Measurements from ENCODE around the gene IKZF1. TPM values are rescaled to one million over a fixed set of nuclear protein-coding genes. Genes with fewer than 3 reads are reported as not detected.

IKZF1 gene
- total RNA-seq, 1 donor, result under 0.01 TPM

- Histone ChIP-seq H2AFZ (ENCODE audit: low read length) (peak within 1 kb of the TSS; percentile 92), H3K27me3 (ENCODE audit: insufficient read depth, low read length) (peaks cover 10% of the 10 kb centered on the region), H3K36me3 (ENCODE audit: insufficient read depth, low read length) (peaks cover 5% of the 10 kb centered on the region), H3K9me3 (ENCODE audit: low read depth, low read length) (no peaks in the 10 kb centered on the region), H3K79me2 (ENCODE audit: insufficient read depth, low read length) (no peaks in the 10 kb centered on the region), H3K27ac (ENCODE audit: low read depth, low read length) (peak within 1 kb of the TSS; percentile 66), H3K4me1 (ENCODE audit: insufficient read depth, low read length) (peaks cover 21% of the 10 kb centered on the region), H3K4me3 (ENCODE audit: insufficient read depth, low read length) (peak within 1 kb of the TSS; percentile 86), H4K20me1 (ENCODE audit: insufficient read depth, low read length) (no peaks in the 10 kb centered on the region), H3K4me2 (ENCODE audit: insufficient read depth, low read length) (peak within 1 kb of the TSS; percentile 90)
- no peak for TF ChIP-seq CTCF (IDR thresholded peaks at IDR 0.05; ENCODE audit: extremely low read depth, low read depth, low read length)
- DNase-seq (ENCODE audit: insufficient read length, low spot score, missing footprints), result peak; percentile 97
These were observed 145.5 kb downstream of the IKZF1 start, which contains the start of gene FIGNL1 for GRCh38 chr7:50449881-50450589. Gene FIGNL1, minus strand, starts transcription at chr7:50450350. Its CDS starts 3,063 bp downstream, at chr7:50447287.

- Histone ChIP-seq H3K27ac (ENCODE audit: low read depth, low read length) (peak overlapping the region; percentile 66), H4K20me1 (ENCODE audit: insufficient read depth, low read length) (no peaks in the 10 kb centered on the region)
- no peak for DNase-seq (ENCODE audit: insufficient read length, low spot score, missing footprints)
These were observed 146.1 kb downstream of the IKZF1 start for GRCh38 chr7:50450590-50451032.

More at GRCh38 chr7:50450590-50451032, 146.1 kb downstream of the IKZF1 start:
- Histone ChIP-seq H3K79me2 (ENCODE audit: insufficient read depth, low read length) (no peaks in the 10 kb centered on the region), H2AFZ (ENCODE audit: low read length) (peak overlapping the region; percentile 92), H3K4me1 (ENCODE audit: insufficient read depth, low read length) (peaks cover 21% of the 10 kb centered on the region), H3K36me3 (ENCODE audit: insufficient read depth, low read length) (no peaks in the 10 kb centered on the region), H3K9me3 (ENCODE audit: low read depth, low read length) (no peaks in the 10 kb centered on the region), H3K27me3 (ENCODE audit: insufficient read depth, low read length) (peaks cover 11% of the 10 kb centered on the region), H3K4me2 (ENCODE audit: insufficient read depth, low read length) (peak overlapping the region; percentile 90), H3K4me3 (ENCODE audit: insufficient read depth, low read length) (peak overlapping the region; percentile 86)
- TF ChIP-seq CTCF (IDR thresholded peaks at IDR 0.05; ENCODE audit: extremely low read depth, low read depth, low read length), result no peak

Small RNA genes within 50 kb of the gene (small RNA-seq; reads per million reads assigned to genes)
- not detected for gene RNU6-1091P

Other genes with a start within 250 kb of the IKZF1 start
- gene ZPBP, start 211.5 kb upstream of the IKZF1 start, total RNA-seq, result not detected in 2 replicates
- 5.9 and 6.5 TPM in 2 replicates for gene FIGNL1, start 145.6 kb downstream of the IKZF1 start, total RNA-seq

All from osteoblast (primary cell).